GM18519 (cell line): ENCODE measurements around the gene GALR1.
"Not testable (repeated sequence)": the region's sequence is repeated elsewhere in the genome, so short reads cannot be mapped to it uniquely, and the experiment has no call there.

ENCODE experiments used
- ATAC-seq: cut with Tn5 transposase; IDR thresholded peaks from one replicate; pipeline ENCODE4 v1.9.1; 2021; ENCODE audit warnings: mild to moderate bottlenecking, moderate library complexity; ENCODE audit not compliant: unreplicated experiment, low FRiP score

Gene GALR1

GRCh38 chr18:77249569-77250500 lies at the start of gene GALR1:
Gene GALR1 (plus strand): TSS chr18:77249848. CDS start chr18:77250549, 701 bp downstream.
- ATAC-seq, result no peak

GRCh38 chr18:77201506-77201905 lies 48.1 kb upstream of the GALR1 start:
- ATAC-seq, result no peak

GRCh38 chr18:77202329-77202728 lies 47.3 kb upstream of the GALR1 start:
- ATAC-seq, result no peak

- ATAC-seq, result no peak
Observed at GRCh38 chr18:77203071-77203470, 46.6 kb upstream of the GALR1 start.

GRCh38 chr18:77203851-77204250 lies 45.8 kb upstream of the GALR1 start:
- no peak for ATAC-seq

- ATAC-seq, result no peak
Observed at GRCh38 chr18:77205769-77206168, 43.9 kb upstream of the GALR1 start.

GRCh38 chr18:77206676-77207374 lies 42.8 kb upstream of the GALR1 start:
- ATAC-seq, result no peak

- ATAC-seq, result peak; percentile 55
Observed at GRCh38 chr18:77207540-77207939, 42.1 kb upstream of the GALR1 start.

GRCh38 chr18:77208964-77209363 lies 40.7 kb upstream of the GALR1 start:
- peak; percentile 44 for ATAC-seq

- ATAC-seq, result no peak
Observed at GRCh38 chr18:77209587-77209986, 40.1 kb upstream of the GALR1 start.

GRCh38 chr18:77210249-77210648 lies 39.4 kb upstream of the GALR1 start:
- no peak for ATAC-seq

- ATAC-seq, result no peak
Observed at GRCh38 chr18:77218642-77219041, 31.0 kb upstream of the GALR1 start.

- no peak for ATAC-seq
Observed at GRCh38 chr18:77220726-77221125, 28.9 kb upstream of the GALR1 start.

- no peak for ATAC-seq
Observed at GRCh38 chr18:77222464-77222863, 27.2 kb upstream of the GALR1 start.

GRCh38 chr18:77223221-77223639 lies 26.4 kb upstream of the GALR1 start:
- ATAC-seq, result no peak

GRCh38 chr18:77223653-77224052 lies 26.0 kb upstream of the GALR1 start:
- no peak for ATAC-seq

GRCh38 chr18:77230645-77231044 lies 19.0 kb upstream of the GALR1 start:
- ATAC-seq, result no peak

- no peak for ATAC-seq
Observed at GRCh38 chr18:77234504-77235365, 14.9 kb upstream of the GALR1 start.

GRCh38 chr18:77239285-77239684 lies 10.4 kb upstream of the GALR1 start:
- not testable (repeated sequence) for ATAC-seq

- no peak for ATAC-seq
Observed at GRCh38 chr18:77248873-77249568, 627 bp upstream of the GALR1 start.
